HG03457 (cell line): ENCODE results near the gene SERPINA4.

ENCODE experiments used
- ATAC-seq: cut with Tn5 transposase; IDR thresholded peaks from one replicate; pipeline ENCODE4 v1.9.1; 2021; ENCODE audit warnings: moderate number of reproducible peaks; ENCODE audit not compliant: unreplicated experiment

Gene SERPINA4

GRCh38 chr14:94613720-94614644, 52.7 kb downstream of the SERPINA4 start:
- no peak for ATAC-seq

- ATAC-seq = no peak
These were observed 53.6 kb downstream of the SERPINA4 start for GRCh38 chr14:94614802-94615201.

DNA sequence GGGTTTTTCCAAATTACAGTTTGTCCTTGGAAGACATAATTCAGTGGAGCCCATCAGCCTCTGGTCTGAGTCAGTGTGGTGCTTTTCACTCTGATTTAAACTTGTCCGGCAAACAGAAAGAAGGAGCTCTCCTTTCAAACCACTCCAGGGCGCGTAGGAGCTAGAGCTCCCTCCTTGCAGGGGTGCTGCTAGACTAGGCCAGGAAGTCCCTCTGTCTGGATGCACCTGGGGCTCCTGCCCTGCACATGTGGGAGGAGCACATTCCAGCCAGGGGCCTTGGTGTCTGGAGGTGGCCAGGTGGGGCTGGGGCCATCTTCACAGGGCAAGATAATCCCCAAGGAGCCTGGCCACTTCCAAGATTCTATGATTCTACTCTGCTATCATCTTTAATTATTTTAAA, 54.0 kb downstream of the SERPINA4 start:
- no peak for ATAC-seq

DNA sequence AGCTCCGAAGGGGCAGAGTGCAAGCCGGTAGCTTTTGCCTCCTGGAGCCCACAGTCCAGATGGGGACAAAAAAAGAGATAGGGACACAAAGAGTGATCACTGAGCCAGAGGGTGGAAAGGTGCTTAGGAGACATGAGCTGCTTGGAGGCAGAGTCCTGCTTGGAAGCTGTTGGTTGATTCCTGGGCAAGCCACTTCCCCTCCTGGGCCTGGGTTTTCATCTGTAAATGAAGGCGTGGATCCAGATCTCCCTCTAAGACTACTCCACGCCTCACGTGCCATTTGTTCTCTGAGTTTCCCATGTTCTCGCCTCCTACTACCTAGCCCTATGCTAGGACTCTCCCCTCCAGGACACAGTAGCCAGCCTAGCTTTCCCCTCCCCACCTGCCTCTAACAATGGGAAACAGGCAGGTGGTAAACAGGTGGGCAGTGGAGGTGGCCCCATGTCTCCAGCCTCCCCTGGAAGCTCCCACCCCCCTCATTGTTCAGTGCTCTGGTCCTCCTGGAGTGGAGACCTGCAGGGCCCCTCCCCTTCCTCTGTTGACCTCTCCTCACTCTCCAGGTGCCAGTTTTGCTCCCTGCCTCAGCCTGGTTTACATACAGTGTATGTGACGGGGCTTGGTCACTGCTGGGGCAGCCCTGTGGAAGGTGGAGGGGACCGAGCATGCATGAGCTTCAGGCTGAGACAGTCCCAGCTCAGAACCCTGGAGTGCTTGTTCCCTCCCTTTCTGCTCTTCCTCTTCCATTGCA, 54.8 kb downstream of the SERPINA4 start:
- no peak for ATAC-seq

- ATAC-seq = no peak
These were observed 56.2 kb downstream of the SERPINA4 start for GRCh38 chr14:94617366-94617941.

GRCh38 chr14:94617988-94618822, 57.0 kb downstream of the SERPINA4 start:
- ATAC-seq = no peak

DNA sequence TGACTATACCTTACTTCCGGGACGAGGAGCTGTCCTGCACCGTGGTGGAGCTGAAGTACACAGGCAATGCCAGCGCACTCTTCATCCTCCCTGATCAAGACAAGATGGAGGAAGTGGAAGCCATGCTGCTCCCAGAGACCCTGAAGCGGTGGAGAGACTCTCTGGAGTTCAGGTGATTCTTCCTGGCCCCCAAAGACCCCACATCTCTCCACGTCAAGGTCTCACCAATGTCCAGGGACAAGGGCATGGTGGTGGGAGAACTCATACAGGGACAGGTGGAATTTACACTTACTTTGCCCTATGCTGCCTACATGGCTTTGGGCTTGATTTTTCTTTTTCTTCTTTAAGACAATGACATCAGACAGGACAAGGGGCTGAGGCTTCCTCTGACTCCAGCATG, 58.1 kb downstream of the SERPINA4 start:
- no peak for ATAC-seq
